HUES64 (cell line): ENCODE measurements around the gene TTC28.
"Not testable (repeated sequence)": the region's sequence is repeated elsewhere in the genome, so short reads cannot be mapped to it uniquely, and the experiment has no call there.

Experiments used
- H3K27ac ChIP-seq: 2 replicates; pipeline ENCODE4 v1.7.0; 2013; ENCODE audit warnings: low read depth, low read length, inconsistent platforms
- H3K27me3 ChIP-seq: 2 replicates; pipeline ENCODE4 v1.6.1; 2013; ENCODE audit warnings: mild to moderate bottlenecking, low read length; ENCODE audit not compliant: insufficient read depth
- H3K36me3 ChIP-seq: 2 replicates; pipeline ENCODE4 v1.6.1; 2013; ENCODE audit warnings: mild to moderate bottlenecking, low read length; ENCODE audit not compliant: insufficient read depth
- H3K4me1 ChIP-seq: 2 replicates; pipeline ENCODE4 v1.6.1; 2013; ENCODE audit warnings: mild to moderate bottlenecking, low read length, moderate library complexity; ENCODE audit not compliant: insufficient read depth
- H3K4me3 ChIP-seq: 2 replicates; pipeline ENCODE4 v1.5.1; 2013; ENCODE audit warnings: mild to moderate bottlenecking, low read length, moderate library complexity
- H3K9ac ChIP-seq: 2 replicates; pipeline ENCODE4 v1.6.1; 2013; ENCODE audit warnings: mild to moderate bottlenecking, low read depth, low read length
- H3K9me3 ChIP-seq: 2 replicates; pipeline ENCODE4 v1.6.1; 2013; ENCODE audit warnings: low read depth, low read length; ENCODE audit not compliant: insufficient read depth
- WGBS: fragments of 150-250, 120-280 bp; methylation state at CpG from one replicate; pipeline ENCODE4 v1.1.7; 2013; ENCODE audit warnings: missing lambda C conversion rate; 5-methylcytosine and 5-hydroxymethylcytosine counted together

TTC28 gene

GRCh38 chr22:28710107-28710506 is 30.5 kb upstream of the TTC28 start:
- Histone ChIP-seq H3K9ac (no peak overlapping the region), H3K4me1 (no peaks in the 10 kb centered on the region), H3K4me3 (no peak overlapping the region), H3K27ac (no peak overlapping the region), H3K27me3 (no peaks in the 10 kb centered on the region), H3K9me3 (no peaks in the 10 kb centered on the region), H3K36me3 (peaks cover 82% of the 10 kb centered on the region)

GRCh38 chr22:28706845-28707244 is 27.2 kb upstream of the TTC28 start:
- no peak overlapping the region for H3K27ac ChIP-seq
- WGBS: 95% methylated on average over 5 of the region's 6 CpGs
- peaks cover 82% of the 10 kb centered on the region for H3K36me3 ChIP-seq
- H3K4me1 ChIP-seq: no peaks in the 10 kb centered on the region
- H3K27me3 ChIP-seq: no peaks in the 10 kb centered on the region
- H3K9me3 ChIP-seq: no peaks in the 10 kb centered on the region
- no peak overlapping the region for H3K9ac ChIP-seq
- no peak overlapping the region for H3K4me3 ChIP-seq

DNA sequence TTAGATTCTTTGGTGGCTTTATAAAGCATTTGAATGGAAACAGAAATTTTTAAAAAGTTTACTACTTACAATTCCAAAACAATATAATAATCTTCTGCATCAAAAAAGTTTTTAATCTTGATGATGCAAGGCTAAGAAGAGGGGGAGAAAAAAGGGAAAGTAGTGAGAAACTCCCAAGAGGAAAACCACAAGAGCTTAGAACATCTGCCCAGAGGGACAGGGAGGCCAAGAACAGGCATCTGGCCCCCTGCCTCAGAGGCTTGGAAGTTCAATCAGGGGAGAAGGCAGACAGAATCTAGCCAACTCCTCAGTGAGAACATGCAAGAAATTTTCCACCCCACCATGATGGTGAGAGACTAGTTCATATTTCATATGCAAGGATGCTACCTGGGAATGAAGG is 23.8 kb upstream of the TTC28 start:
- Histone ChIP-seq H3K36me3 (peaks cover 76% of the 10 kb centered on the region), H3K27ac (no peak overlapping the region), H3K4me1 (no peaks in the 10 kb centered on the region), H3K9ac (no peak overlapping the region), H3K27me3 (no peaks in the 10 kb centered on the region), H3K4me3 (no peak overlapping the region), H3K9me3 (no peaks in the 10 kb centered on the region)

DNA sequence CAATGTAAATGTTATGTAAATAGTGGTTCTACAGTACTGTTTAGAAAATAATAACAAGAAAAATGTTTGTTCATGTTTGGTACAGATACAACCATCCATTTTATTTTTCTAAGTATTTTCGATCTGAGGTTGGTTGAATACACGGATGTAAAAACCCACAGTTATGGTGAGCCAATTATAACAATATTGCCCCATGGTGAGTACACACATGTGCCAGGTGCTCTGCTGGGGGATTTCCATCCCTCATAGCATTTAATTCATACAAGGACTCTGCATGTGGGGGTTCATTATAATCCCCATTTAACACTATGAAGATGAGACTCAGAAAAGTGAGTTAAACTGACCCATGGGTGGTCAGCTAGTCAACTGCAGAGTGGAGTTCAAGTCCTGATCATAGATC is 23.3 kb upstream of the TTC28 start:
- Histone ChIP-seq H3K9ac (no peak overlapping the region), H3K27me3 (no peaks in the 10 kb centered on the region), H3K36me3 (peaks cover 74% of the 10 kb centered on the region), H3K9me3 (no peaks in the 10 kb centered on the region), H3K27ac (no peak overlapping the region), H3K4me1 (no peaks in the 10 kb centered on the region), H3K4me3 (no peak overlapping the region)
- 91% methylated on average over 2 of the region's 2 CpGs for WGBS

GRCh38 chr22:28693041-28693760 is 13.6 kb upstream of the TTC28 start:
- WGBS: 94% methylated on average over 6 of the region's 6 CpGs
- H3K9me3 ChIP-seq, H3K9ac ChIP-seq, H3K27ac ChIP-seq, H3K27me3 ChIP-seq, H3K4me1 ChIP-seq, H3K4me3 ChIP-seq: not testable (repeated sequence)
- H3K36me3 ChIP-seq: peaks cover 52% of the 10 kb centered on the region

DNA sequence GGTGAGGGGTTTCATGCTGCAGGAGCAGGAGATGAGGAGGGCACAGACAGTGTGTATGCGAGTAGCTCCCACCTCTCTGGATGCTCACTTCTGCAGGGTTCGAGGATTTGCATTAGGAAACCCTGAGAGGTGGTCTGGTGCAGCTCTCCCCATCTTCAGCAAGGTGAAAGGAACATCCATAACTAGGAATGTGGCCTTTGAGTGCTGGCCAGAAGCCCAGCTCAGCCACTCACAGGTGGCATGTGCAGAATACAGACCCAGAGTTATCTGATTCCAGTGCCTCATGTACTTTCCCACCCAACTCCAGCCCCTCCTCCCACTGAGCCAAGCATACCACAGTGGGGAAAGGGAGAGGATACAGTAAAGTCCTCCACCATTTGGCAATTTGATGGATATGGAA is 10.2 kb upstream of the TTC28 start:
- H3K4me3 ChIP-seq, H3K27ac ChIP-seq, H3K27me3 ChIP-seq, H3K4me1 ChIP-seq, H3K9me3 ChIP-seq, H3K9ac ChIP-seq: not testable (repeated sequence)
- peaks cover 40% of the 10 kb centered on the region for H3K36me3 ChIP-seq
- WGBS: 98% methylated on average over 2 of the region's 2 CpGs

- H3K4me1 ChIP-seq, H3K27me3 ChIP-seq, H3K4me3 ChIP-seq, H3K9me3 ChIP-seq, H3K9ac ChIP-seq, H3K27ac ChIP-seq: not testable (repeated sequence)
- H3K36me3 ChIP-seq: peaks cover 13% of the 10 kb centered on the region
- WGBS: 87% methylated on average over 1 of the region's 4 CpGs
These were observed 3.3 kb upstream of the TTC28 start for GRCh38 chr22:28682966-28683365.

DNA sequence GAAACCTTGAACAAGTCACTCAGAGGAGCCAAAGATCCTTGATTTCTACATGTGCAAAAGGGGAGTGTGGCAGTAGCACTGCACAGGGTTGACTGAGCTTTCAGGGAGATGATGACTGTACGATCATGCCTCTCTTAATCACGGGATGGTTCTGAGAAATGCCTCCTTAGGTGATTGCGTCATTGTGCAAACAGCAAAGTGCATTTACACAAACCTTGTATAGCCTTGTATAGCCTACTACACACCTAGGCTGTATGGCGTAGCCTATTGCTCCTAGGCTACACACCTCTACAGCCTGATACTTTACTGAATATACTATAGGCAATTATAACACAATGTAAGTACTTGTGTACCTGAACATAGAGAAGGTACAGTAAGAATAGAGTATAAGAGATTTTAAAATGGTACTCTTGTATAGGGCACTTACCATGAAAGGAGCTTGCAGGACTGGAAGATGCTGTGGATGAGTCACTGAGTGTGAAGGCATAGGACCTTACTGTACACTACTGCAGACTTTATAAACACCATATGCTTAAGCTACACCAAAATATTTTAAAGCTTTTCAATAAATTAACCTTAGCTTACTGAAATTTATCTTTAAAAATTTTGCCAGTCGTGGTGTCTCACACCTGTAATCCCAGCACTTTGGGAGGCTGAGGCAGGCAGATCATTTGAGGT is 1.3 kb upstream of the TTC28 start:
- 97% methylated on average over 4 of the region's 5 CpGs for WGBS

GRCh38 chr22:28678778-28679610 is 646 bp downstream of the TTC28 start:
- H3K27me3 ChIP-seq, H3K27ac ChIP-seq, H3K9me3 ChIP-seq, H3K4me1 ChIP-seq, H3K36me3 ChIP-seq: not testable (repeated sequence)
- WGBS: 15% methylated on average over 56 of the region's 58 CpGs
- peak overlapping the region; percentile 68 for H3K9ac ChIP-seq
- H3K4me3 ChIP-seq: peak overlapping the region; percentile 72

More for the DNA sequence above, 1.3 kb upstream of the TTC28 start:
- H3K36me3 ChIP-seq, H3K4me1 ChIP-seq, H3K4me3 ChIP-seq, H3K9me3 ChIP-seq, H3K27me3 ChIP-seq, H3K9ac ChIP-seq, H3K27ac ChIP-seq: not testable (repeated sequence)

DNA sequence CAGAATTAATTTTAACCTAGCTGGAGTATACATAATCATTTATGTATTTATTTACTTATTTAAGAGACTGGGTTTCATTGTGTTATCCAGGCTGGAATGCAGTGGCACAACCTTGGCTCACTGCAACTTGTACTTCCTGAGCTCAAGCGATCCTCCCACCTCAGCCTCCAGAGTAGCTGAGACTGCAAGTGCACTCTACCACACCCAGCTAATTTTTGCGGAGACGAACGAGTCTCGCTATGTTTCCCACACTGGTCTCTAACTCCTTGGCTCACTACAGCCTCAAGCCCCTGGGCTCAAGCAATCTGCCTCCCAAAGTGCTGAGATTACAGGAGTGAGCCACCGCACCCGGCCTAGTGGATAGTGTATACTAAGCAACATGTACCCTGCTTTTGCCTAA is 1.5 kb downstream of the TTC28 start:
- not testable (repeated sequence) for H3K36me3 ChIP-seq, H3K27me3 ChIP-seq, H3K9me3 ChIP-seq, H3K27ac ChIP-seq, H3K9ac ChIP-seq, H3K4me3 ChIP-seq, H3K4me1 ChIP-seq
- WGBS: 92% methylated on average over 7 of the region's 7 CpGs

DNA sequence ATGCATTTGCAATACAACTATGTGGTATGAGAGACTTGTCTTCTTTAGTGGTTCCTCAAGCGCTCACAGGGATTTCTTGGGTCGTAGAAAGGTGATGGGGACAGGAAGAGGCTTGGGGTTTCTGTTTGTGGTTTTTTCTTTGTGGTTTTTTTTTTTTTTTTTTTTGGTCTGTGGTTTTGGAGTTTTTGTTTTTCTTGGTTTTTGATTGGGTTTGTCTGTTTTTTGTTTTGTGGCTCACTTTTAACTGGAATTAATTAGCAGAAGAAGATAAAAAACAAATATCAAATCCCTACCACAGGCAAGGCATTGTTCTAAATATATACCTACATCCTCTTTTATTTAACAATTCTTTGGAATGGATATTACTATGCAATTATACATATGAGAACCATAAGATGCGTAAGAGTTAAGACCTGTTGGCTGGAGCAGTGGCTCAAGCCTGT is 5.5 kb downstream of the TTC28 start:
- Histone ChIP-seq H3K4me1 (no peaks in the 10 kb centered on the region; the same call in 1 of the 2 replicates), H3K27me3 (peaks cover 5% of the 10 kb centered on the region; the same call in 1 of the 2 replicates), H3K27ac (no peak overlapping the region), H3K9me3 (peaks cover 11% of the 10 kb centered on the region; the same call in 1 of the 2 replicates), H3K36me3 (no peaks in the 10 kb centered on the region), H3K9ac (no peak overlapping the region), H3K4me3 (no peak overlapping the region)
- WGBS: 83% methylated on average over 3 of the region's 3 CpGs
